MM.1S (cell line): ENCODE results near the gene FKBP15.
"Not testable (repeated sequence)": the region's sequence is repeated elsewhere in the genome, so short reads cannot be mapped to it uniquely, and the experiment has no call there.

Experiments used
- CTCF ChIP-seq: fragments of 300-600 bp; sonication (generic); IDR thresholded peaks from 2 replicates; pipeline ENCODE4 v1.5.1; 2016; ENCODE audit warnings: antibody characterized with exemption, low read length, mixed read lengths
- EZH2phosphoT487 ChIP-seq: fragments of 300-600 bp; sonication (generic); IDR thresholded peaks from 2 replicates; pipeline ENCODE4 v1.6.1; 2018; ENCODE audit warnings: antibody characterized with exemption, low read length

DNA sequence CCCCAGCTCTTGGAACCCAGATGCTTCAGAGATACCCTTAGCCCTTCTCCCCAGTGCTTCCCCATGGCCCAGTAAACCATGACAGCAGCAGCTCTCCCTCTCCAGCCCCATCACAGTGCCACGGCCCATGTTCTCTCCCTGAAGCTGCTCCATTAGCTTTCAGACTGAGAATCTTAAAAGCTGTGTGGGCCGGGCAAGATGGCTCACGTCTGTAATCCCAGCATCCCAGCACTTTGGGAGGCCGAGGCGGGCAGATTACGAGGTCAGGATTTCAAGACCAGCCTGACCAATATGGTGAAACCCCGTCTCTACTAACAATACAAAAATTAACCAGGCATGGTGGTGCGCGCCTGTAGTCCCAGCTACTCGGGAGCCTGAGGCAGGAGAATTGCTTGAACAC, 71.5 kb downstream of the FKBP15 start:
- not testable (repeated sequence) for TF ChIP-seq CTCF, EZH2phosphoT487
